Loucy (cell line): ENCODE measurements around the gene ACTN1.

Experiments used
- H2AFZ ChIP-seq: fragments of 200-600 bp; sonication (generic); 2 replicates; pipeline ENCODE4 v1.6.0; 2016; ENCODE audit warnings: antibody characterized with exemption, mild to moderate bottlenecking, low read length, moderate library complexity
- H3F3A ChIP-seq: fragments of 200-600 bp; 2 replicates; pipeline ENCODE4 v1.6.0; 2016; ENCODE audit warnings: antibody characterized with exemption, low read depth, mild to moderate bottlenecking
- H3K27me3 ChIP-seq: fragments of 200-600 bp; sonication (generic); 2 replicates; pipeline ENCODE4 v1.6.1; 2014; ENCODE audit warnings: low read length, mild to moderate bottlenecking; ENCODE audit not compliant: insufficient read depth, poor library complexity, severe bottlenecking
- H3K36me3 ChIP-seq: fragments of 200-600 bp; sonication (generic); 2 replicates; pipeline ENCODE4 v1.6.1; 2016; ENCODE audit warnings: low read length; ENCODE audit not compliant: insufficient read depth
- H3K4me1 ChIP-seq: fragments of 200-600 bp; sonication (generic); 2 replicates; pipeline ENCODE4 v1.5.1; 2014; ENCODE audit warnings: low read length, mild to moderate bottlenecking; ENCODE audit not compliant: insufficient read depth, poor library complexity, severe bottlenecking
- H3K4me2 ChIP-seq: fragments of 200-600 bp; sonication (generic); 2 replicates; pipeline ENCODE4 v1.6.0; 2014; ENCODE audit warnings: antibody characterized with exemption, low read length, low read depth, mild to moderate bottlenecking; ENCODE audit not compliant: poor library complexity, severe bottlenecking
- H3K4me3 ChIP-seq: fragments of 200-600 bp; sonication (generic); 2 replicates; pipeline ENCODE4 v1.5.1; 2014; ENCODE audit warnings: low read length, mild to moderate bottlenecking, mixed read lengths; ENCODE audit not compliant: poor library complexity, severe bottlenecking
- H3K79me2 ChIP-seq: fragments of 200-600 bp; sonication (generic); 2 replicates; pipeline ENCODE4 v1.6.1; 2014; ENCODE audit warnings: low read length; ENCODE audit not compliant: insufficient read depth
- H3K9ac ChIP-seq: fragments of 200-600 bp; sonication (generic); 2 replicates; pipeline ENCODE4 v1.6.0; 2014; ENCODE audit warnings: mild to moderate bottlenecking, low read depth, low read length, moderate library complexity; ENCODE audit not compliant: poor library complexity, severe bottlenecking
- H3K9me2 ChIP-seq: fragments of 200-600 bp; sonication (generic); replicated peaks from 2 replicates; pipeline ENCODE4 v1.6.1; 2016; ENCODE audit warnings: low read depth, low read length, mixed read lengths
- H3K9me3 ChIP-seq: fragments of 200-600 bp; sonication (generic); 2 replicates; pipeline ENCODE4 v1.6.1; 2014; ENCODE audit warnings: mild to moderate bottlenecking, antibody characterized with exemption, low read length, low read depth; ENCODE audit not compliant: insufficient read depth
- H4K20me1 ChIP-seq: fragments of 200-600 bp; sonication (generic); 2 replicates; pipeline ENCODE4 v1.6.0; 2014; ENCODE audit warnings: antibody characterized with exemption, low read length, mild to moderate bottlenecking; ENCODE audit not compliant: insufficient read depth, poor library complexity, severe bottlenecking
- EZH2phosphoT487 ChIP-seq: fragments of 200-600 bp; IDR thresholded peaks from 2 replicates; pipeline ENCODE4 v1.6.1; 2018; ENCODE audit warnings: antibody characterized with exemption, mild to moderate bottlenecking, moderate library complexity, borderline replicate concordance
- TF ChIP-seq, protein P1 (sequence below): fragments of 200-600 bp; sonication (generic); conservative IDR thresholded peaks from 2 replicates; pipeline ENCODE4 v1.5.1; 2014; ENCODE audit warnings: mild to moderate bottlenecking, antibody characterized with exemption, low read length

Gene ACTN1

DNA sequence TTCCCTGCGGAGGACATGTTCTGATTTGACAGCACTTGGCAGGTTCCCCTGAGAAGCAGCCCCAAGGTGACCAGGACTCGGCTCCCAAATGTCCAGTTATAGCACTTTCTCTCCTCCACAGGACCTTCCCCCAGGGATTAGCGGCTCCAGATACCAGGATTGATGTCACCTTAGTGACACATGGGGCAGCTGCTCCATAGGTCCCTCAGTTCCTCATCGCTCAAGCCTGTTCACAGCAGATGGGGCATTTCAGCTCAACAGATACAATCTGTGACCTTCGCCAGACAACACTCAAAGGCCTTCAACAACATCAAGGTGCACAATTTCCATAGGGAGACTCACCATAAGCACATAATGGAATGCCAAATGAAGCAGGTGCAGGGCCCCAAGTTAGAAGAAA lies 118.3 kb downstream of the ACTN1 start:
- Histone ChIP-seq H3K9me3 (peaks cover 3% of the 10 kb centered on the region; the same call in 1 of the 2 replicates), H3K4me3 (no peak overlapping the region), H3K79me2 (no peaks in the 10 kb centered on the region), H3K36me3 (no peaks in the 10 kb centered on the region), H3K27me3 (no peaks in the 10 kb centered on the region), H4K20me1 (no peaks in the 10 kb centered on the region), H3K4me2 (no peak overlapping the region), H3K9me2 (no peaks in the 10 kb centered on the region), H2AFZ (no peak overlapping the region), H3F3A (no peaks in the 10 kb centered on the region), H3K9ac (no peak overlapping the region), H3K4me1 (no peaks in the 10 kb centered on the region)
- TF ChIP-seq, protein P1, sequence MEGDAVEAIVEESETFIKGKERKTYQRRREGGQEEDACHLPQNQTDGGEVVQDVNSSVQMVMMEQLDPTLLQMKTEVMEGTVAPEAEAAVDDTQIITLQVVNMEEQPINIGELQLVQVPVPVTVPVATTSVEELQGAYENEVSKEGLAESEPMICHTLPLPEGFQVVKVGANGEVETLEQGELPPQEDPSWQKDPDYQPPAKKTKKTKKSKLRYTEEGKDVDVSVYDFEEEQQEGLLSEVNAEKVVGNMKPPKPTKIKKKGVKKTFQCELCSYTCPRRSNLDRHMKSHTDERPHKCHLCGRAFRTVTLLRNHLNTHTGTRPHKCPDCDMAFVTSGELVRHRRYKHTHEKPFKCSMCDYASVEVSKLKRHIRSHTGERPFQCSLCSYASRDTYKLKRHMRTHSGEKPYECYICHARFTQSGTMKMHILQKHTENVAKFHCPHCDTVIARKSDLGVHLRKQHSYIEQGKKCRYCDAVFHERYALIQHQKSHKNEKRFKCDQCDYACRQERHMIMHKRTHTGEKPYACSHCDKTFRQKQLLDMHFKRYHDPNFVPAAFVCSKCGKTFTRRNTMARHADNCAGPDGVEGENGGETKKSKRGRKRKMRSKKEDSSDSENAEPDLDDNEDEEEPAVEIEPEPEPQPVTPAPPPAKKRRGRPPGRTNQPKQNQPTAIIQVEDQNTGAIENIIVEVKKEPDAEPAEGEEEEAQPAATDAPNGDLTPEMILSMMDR: no peak

DNA sequence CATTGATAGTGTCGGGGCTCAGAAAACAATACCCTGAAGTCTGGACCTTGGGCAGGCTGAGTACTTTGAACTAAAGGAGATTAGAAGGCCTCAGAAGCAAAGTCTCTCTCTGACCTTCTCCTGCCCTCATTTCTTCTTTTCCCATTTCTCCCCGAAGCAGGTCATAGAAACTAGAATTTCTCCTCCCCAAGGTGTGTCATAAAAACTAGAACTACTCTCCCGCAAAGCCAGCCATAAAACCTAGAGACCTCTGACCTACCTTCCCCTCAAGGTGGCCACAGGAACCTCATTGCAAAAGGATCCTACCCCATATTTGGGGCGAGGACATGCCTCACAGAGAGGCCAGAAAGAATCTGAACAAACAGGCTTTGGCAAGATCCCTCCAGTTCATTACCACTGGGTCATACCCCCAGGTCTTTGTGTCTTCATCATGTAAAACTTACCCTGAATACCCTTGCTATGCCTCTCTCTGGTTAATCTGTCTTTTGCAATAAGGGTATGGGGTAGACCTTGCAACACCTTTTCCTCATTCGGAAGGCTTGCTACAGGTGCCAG lies 121.5 kb downstream of the ACTN1 start:
- no peaks in the 10 kb centered on the region for H3K9me2 ChIP-seq
- H3K9me3 ChIP-seq: no peaks in the 10 kb centered on the region
- H2AFZ ChIP-seq: no peak overlapping the region
- H3F3A ChIP-seq: no peaks in the 10 kb centered on the region
- peaks cover 22% of the 10 kb centered on the region for H3K4me1 ChIP-seq
- TF ChIP-seq EZH2phosphoT487: no peak
- TF ChIP-seq, protein P1: no peak
- no peaks in the 10 kb centered on the region for H3K36me3 ChIP-seq
- no peaks in the 10 kb centered on the region for H3K27me3 ChIP-seq
- no peaks in the 10 kb centered on the region for H4K20me1 ChIP-seq
- H3K9ac ChIP-seq: no peak overlapping the region
- H3K79me2 ChIP-seq: no peaks in the 10 kb centered on the region
- no peak overlapping the region for H3K4me2 ChIP-seq
- no peak overlapping the region for H3K4me3 ChIP-seq

DNA sequence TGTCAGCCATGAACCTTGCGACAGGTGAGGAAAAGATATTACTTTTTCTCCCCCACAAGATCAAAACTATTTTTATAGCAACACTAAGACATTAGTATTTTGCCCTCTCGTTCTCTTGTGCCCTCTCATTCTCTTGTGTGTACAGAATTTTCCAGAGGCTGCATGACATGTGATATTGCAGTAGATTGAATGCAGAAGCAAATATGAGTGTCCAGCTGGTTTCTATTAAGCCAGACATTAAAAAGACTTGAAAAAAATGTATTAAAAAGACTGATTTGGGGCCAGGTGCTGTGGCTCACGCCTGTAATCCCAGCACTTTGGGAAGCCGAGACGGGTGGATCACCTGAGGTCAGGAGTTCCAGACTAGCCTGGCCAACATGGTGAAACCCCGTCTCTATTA lies 122.5 kb downstream of the ACTN1 start:
- Histone ChIP-seq H3K9me3 (no peaks in the 10 kb centered on the region), H4K20me1 (no peaks in the 10 kb centered on the region), H3F3A (peaks cover 3% of the 10 kb centered on the region; the same call in 1 of the 2 replicates), H3K4me3 (no peak overlapping the region), H3K27me3 (no peaks in the 10 kb centered on the region), H2AFZ (no peak overlapping the region), H3K4me1 (peaks cover 29% of the 10 kb centered on the region), H3K79me2 (no peaks in the 10 kb centered on the region), H3K36me3 (no peaks in the 10 kb centered on the region), H3K4me2 (no peak overlapping the region), H3K9me2 (no peaks in the 10 kb centered on the region), H3K9ac (no peak overlapping the region)
- no peak for TF ChIP-seq EZH2phosphoT487
- TF ChIP-seq, protein P1: no peak
